K562 (cell line): Measurements from ENCODE around the gene PITPNM1. TPM values are rescaled to one million over a fixed set of nuclear protein-coding genes. Genes with fewer than 3 reads are reported as not detected.

ENCODE experiments used
- MEF2A ChIP-seq: IDR thresholded peaks from 2 replicates; pipeline ENCODE4 v1.6.1; 2011; ENCODE audit warnings: low read depth, mild to moderate bottlenecking, low read length, moderate library complexity; ENCODE audit not compliant: control insufficient read depth
- NFIC ChIP-seq: fragments of 450-650 bp; IDR thresholded peaks from 2 replicates; pipeline ENCODE4 v1.6.1; 2017; ENCODE audit warnings: mild to moderate bottlenecking, inconsistent platforms
- RBFOX2 ChIP-seq: fragments of 200-400 bp; formaldehyde crosslinking; IDR thresholded peaks from 2 replicates; pipeline ENCODE4 v1.6.1; 2017; ENCODE audit warnings: low read depth, mild to moderate bottlenecking, low read length, moderate library complexity
- SMARCE1 ChIP-seq: fragments of 450-650 bp; IDR thresholded peaks from 2 replicates; pipeline ENCODE4 v1.7.1; 2016; ENCODE audit warnings: mild to moderate bottlenecking
- TBP ChIP-seq: optimal IDR thresholded peaks from 2 replicates; pipeline ENCODE3; 2011; ENCODE audit warnings: low read depth, low read length, improper control_type of control experiment
- ZNF184 ChIP-seq: sonication (generic); formaldehyde crosslinking; IDR thresholded peaks from 2 replicates; pipeline ENCODE4 v1.5.0; 2020; ENCODE audit warnings: missing genetic modification reagents
- ZNF436 ChIP-seq: fragments of 250-450, 450-650 bp; sonication (Bioruptor Pico); formaldehyde crosslinking; IDR thresholded peaks from 2 replicates; pipeline ENCODE4 v1.7.0; 2020; ENCODE audit warnings: mild to moderate bottlenecking
- ZNF778 ChIP-seq: fragments of 450-650 bp; formaldehyde crosslinking; IDR thresholded peaks from 2 replicates; pipeline ENCODE4 v1.4.0; 2020; ENCODE audit warnings: mild to moderate bottlenecking, moderate library complexity
- polyA plus RNA-seq, 8 experiments: library from polyadenylated mRNA; depleted of rRNA in 4 of 8; stranded (reverse) in 5 of 8; unstranded in 3 of 8; fragments of >200 nt; fragmentation: Nextera tagmentation in 2 of 8; fragmentation: Illumina TruSeq in 1 of 8; extraction: Ambion mirVana in 2 of 8; extraction: Trizol in 1 of 8; gene quantifications; 2 replicates each; pipeline versions ENCODE4 v1.2.1 to v1.2.3, GENCODE V29; 2011 to 2014; ENCODE audit warnings: inconsistent platforms in 1 of 8, missing spikeins in 1 of 8
- total RNA-seq, 7 experiments: library from RNA; depleted of rRNA in 6 of 7; stranded (reverse); fragments of >200 nt in 6 of 7; fragmentation: Illumina TruSeq in 2 of 7; extraction: Trizol in 2 of 7; gene quantifications; 2 replicates each; pipeline versions ENCODE4 v1.2.1 to v1.2.3, GENCODE V29; 2011 to 2021; ENCODE audit warnings: low replicate concordance in 1 of 7
- TF ChIP-seq, protein P1 (sequence below): fragments of 450-650 bp; IDR thresholded peaks from 2 replicates; pipeline ENCODE4 v1.6.1; 2017; ENCODE audit warnings: antibody characterized with exemption
- TF ChIP-seq, protein P2 (sequence below): conservative IDR thresholded peaks from 2 replicates; pipeline ENCODE4 v1.6.1; 2011; ENCODE audit warnings: low read depth, mild to moderate bottlenecking, low read length; ENCODE audit not compliant: control insufficient read depth
- TF ChIP-seq, protein P3 (sequence below): fragments of 250-450 bp; sonication (Bioruptor Pico); IDR thresholded peaks from 2 replicates; pipeline ENCODE4 v1.4.0; 2020; ENCODE audit warnings: mild to moderate bottlenecking, moderate library complexity
- TF ChIP-seq, protein P4 (sequence below): fragments of 250-450 bp; sonication (Bioruptor Pico); IDR thresholded peaks from 2 replicates; pipeline ENCODE4 v1.4.0; 2020

The PITPNM1 gene
- total and polyA plus RNA-seq, 9 of the 15 experiments (the other 6 are each of a cell fraction or from before 2014, with no cell fraction given) = 0.11 to 53.7 (median 16.0) TPM

DNA sequence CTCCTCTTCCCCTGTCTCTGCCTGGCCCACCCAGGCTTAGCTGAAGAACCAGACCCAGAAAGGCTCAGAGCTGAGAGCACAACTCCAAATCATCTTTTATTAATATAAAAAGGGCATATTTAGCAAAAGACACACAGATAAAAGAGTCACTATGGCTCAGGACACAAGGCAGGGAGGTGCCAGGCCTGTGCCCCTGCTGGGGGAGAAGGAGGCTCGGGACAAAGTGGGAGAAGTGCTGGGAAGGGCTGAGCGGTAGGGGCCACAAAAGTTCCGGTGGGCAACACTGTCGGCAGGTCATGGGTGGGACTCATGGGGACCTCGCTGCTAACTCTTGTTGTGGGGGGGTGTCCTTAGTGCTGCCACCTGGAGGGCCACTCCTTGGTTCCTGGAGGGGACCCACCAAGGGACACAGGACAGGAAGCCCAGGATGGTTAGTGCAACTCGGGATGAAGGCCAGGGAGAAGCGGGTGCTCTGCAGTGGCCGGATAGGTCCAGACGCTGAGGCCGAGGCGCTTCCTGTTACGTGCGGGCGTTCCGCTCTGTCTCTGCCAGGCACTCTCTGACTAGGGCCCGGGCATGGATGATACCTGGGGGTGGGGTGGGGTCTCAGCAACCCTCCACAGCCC, 1.4 kb upstream of the PITPNM1 start (continued):
- TF ChIP-seq SMARCE1 (no peak), RBFOX2 (0 out of 2 replicates have a peak, but pooled peaks have one; percentile 15), NFIC (no peak), ZNF436 (CRISPR knock-in tag) (no peak), ZNF184 (CRISPR knock-in tag) (no peak), MEF2A (no peak), TBP (peak; percentile 17), ZNF778 (CRISPR knock-in tag) (no peak)
- TF ChIP-seq, protein P1, sequence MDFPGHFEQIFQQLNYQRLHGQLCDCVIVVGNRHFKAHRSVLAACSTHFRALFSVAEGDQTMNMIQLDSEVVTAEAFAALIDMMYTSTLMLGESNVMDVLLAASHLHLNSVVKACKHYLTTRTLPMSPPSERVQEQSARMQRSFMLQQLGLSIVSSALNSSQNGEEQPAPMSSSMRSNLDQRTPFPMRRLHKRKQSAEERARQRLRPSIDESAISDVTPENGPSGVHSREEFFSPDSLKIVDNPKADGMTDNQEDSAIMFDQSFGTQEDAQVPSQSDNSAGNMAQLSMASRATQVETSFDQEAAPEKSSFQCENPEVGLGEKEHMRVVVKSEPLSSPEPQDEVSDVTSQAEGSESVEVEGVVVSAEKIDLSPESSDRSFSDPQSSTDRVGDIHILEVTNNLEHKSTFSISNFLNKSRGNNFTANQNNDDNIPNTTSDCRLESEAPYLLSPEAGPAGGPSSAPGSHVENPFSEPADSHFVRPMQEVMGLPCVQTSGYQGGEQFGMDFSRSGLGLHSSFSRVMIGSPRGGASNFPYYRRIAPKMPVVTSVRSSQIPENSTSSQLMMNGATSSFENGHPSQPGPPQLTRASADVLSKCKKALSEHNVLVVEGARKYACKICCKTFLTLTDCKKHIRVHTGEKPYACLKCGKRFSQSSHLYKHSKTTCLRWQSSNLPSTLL = no peak
- TF ChIP-seq, protein P2, sequence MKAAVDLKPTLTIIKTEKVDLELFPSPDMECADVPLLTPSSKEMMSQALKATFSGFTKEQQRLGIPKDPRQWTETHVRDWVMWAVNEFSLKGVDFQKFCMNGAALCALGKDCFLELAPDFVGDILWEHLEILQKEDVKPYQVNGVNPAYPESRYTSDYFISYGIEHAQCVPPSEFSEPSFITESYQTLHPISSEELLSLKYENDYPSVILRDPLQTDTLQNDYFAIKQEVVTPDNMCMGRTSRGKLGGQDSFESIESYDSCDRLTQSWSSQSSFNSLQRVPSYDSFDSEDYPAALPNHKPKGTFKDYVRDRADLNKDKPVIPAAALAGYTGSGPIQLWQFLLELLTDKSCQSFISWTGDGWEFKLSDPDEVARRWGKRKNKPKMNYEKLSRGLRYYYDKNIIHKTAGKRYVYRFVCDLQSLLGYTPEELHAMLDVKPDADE = no peak
- TF ChIP-seq, protein P3, sequence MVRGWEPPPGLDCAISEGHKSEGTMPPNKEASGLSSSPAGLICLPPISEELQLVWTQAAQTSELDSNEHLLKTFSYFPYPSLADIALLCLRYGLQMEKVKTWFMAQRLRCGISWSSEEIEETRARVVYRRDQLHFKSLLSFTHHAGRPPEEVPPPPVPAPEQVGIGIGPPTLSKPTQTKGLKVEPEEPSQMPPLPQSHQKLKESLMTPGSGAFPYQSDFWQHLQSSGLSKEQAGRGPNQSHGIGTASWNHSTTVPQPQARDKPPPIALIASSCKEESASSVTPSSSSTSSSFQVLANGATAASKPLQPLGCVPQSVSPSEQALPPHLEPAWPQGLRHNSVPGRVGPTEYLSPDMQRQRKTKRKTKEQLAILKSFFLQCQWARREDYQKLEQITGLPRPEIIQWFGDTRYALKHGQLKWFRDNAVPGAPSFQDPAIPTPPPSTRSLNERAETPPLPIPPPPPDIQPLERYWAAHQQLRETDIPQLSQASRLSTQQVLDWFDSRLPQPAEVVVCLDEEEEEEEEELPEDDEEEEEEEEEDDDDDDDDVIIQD (CRISPR knock-in tag) = no peak
- TF ChIP-seq, protein P4, sequence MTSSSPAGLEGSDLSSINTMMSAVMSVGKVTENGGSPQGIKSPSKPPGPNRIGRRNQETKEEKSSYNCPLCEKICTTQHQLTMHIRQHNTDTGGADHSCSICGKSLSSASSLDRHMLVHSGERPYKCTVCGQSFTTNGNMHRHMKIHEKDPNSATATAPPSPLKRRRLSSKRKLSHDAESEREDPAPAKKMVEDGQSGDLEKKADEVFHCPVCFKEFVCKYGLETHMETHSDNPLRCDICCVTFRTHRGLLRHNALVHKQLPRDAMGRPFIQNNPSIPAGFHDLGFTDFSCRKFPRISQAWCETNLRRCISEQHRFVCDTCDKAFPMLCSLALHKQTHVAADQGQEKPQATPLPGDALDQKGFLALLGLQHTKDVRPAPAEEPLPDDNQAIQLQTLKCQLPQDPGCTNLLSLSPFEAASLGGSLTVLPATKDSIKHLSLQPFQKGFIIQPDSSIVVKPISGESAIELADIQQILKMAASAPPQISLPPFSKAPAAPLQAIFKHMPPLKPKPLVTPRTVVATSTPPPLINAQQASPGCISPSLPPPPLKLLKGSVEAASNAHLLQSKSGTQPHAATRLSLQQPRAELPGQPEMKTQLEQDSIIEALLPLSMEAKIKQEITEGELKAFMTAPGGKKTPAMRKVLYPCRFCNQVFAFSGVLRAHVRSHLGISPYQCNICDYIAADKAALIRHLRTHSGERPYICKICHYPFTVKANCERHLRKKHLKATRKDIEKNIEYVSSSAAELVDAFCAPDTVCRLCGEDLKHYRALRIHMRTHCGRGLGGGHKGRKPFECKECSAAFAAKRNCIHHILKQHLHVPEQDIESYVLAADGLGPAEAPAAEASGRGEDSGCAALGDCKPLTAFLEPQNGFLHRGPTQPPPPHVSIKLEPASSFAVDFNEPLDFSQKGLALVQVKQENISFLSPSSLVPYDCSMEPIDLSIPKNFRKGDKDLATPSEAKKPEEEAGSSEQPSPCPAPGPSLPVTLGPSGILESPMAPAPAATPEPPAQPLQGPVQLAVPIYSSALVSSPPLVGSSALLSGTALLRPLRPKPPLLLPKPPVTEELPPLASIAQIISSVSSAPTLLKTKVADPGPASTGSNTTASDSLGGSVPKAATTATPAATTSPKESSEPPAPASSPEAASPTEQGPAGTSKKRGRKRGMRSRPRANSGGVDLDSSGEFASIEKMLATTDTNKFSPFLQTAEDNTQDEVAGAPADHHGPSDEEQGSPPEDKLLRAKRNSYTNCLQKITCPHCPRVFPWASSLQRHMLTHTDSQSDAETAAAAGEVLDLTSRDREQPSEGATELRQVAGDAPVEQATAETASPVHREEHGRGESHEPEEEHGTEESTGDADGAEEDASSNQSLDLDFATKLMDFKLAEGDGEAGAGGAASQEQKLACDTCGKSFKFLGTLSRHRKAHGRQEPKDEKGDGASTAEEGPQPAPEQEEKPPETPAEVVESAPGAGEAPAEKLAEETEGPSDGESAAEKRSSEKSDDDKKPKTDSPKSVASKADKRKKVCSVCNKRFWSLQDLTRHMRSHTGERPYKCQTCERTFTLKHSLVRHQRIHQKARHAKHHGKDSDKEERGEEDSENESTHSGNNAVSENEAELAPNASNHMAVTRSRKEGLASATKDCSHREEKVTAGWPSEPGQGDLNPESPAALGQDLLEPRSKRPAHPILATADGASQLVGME (CRISPR knock-in tag) = no peak
